HUES6 (cell line): ENCODE results near the gene CNEP1R1.

Experiments
- H3K27ac ChIP-seq: 2 replicates; pipeline ENCODE4 v1.7.0; 2013; ENCODE audit warnings: low read depth, mild to moderate bottlenecking, low read length, inconsistent platforms
- H3K27me3 ChIP-seq: 2 replicates; pipeline ENCODE4 v1.6.1; 2013; ENCODE audit warnings: low read length; ENCODE audit not compliant: control insufficient read depth, insufficient read depth
- H3K36me3 ChIP-seq: 2 replicates; pipeline ENCODE4 v1.6.1; 2013; ENCODE audit warnings: low read length; ENCODE audit not compliant: control insufficient read depth, insufficient read depth
- H3K4me1 ChIP-seq: 2 replicates; pipeline ENCODE4 v1.6.1; 2013; ENCODE audit warnings: low read length; ENCODE audit not compliant: control insufficient read depth, insufficient read depth
- H3K4me3 ChIP-seq: 2 replicates; pipeline ENCODE4 v1.5.1; 2013; ENCODE audit warnings: low read depth, low read length
- H3K9ac ChIP-seq: one replicate; pipeline ENCODE4 v1.6.1; 2013; ENCODE audit warnings: mild to moderate bottlenecking, low read length
- H3K9me3 ChIP-seq: 2 replicates; pipeline ENCODE4 v1.6.1; 2013; ENCODE audit warnings: low read depth, low read length; ENCODE audit not compliant: control insufficient read depth, insufficient read depth

Gene CNEP1R1

DNA sequence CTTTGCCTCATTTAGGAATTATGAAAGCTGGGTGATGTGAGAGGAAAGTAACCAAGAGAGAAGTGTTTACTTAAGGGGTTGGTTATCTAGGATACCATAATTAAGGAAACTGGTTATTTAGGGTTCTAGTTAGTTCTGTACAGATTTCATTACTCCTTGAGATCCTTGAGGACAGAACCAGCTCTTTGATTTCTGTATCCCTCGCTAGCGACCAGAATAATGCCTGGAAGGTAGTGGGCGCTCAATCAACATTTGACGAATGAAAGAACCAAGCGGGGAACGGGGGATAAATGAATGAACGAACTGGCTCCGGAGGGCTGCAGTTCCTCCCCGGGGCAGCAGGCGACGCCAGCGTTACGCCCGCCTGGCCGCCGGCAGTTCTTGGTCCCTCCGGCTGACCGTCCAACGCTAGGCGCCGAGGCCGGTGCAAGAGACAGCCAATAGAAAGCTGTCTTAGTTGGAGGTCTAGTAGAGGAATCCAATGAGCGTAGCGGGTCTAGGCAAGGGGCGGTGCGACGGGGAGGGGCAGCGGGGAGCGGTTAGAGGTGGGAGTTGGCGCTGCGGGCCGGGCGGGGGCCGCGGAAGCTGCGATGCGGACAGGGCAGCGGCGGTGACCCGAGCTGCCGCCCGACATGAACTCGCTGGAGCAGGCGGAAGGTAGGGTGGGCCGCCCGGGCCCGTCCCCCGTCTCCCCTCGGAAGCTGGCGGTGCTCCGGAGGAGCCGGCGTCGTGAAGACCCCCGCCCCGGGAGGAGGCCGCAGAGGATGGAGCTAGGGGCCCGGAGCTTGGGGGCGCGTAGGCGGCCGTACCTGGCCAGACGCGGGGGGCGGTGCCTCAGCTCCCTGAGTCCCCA is at the start of gene CNEP1R1:
TSS of gene CNEP1R1 (plus strand) at position 542 of the 853 bp plus-strand sequence. CDS start at position 633, 91 bp downstream.
- Histone ChIP-seq H3K9ac (peak within 1 kb of the TSS; percentile 64), H3K9me3 (no peaks in the 10 kb centered on the region), H3K4me1 (peaks cover 8% of the 10 kb centered on the region), H3K27ac (no peak within 1 kb of the TSS), H3K4me3 (peak within 1 kb of the TSS; percentile 75), H3K27me3 (no peaks in the 10 kb centered on the region), H3K36me3 (peaks cover 11% of the 10 kb centered on the region)

DNA sequence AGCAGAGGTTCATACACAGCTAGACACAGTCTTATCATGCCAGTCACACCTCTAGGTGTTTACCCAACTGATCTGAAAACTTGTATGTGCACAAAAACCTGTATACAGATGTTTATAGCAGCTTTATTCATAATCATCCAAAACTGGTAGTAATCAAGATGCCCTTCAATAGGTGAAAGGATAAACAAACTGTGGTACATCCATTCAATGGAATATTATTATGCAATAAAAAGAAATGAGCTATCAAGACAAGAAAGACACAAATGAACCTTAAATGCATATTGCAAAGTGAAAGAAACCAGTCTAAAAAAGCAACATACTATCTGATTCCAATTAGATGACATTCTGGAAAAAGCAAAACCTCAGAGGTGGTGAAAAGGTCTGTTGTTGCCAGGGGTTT is 47.6 kb upstream of the CNEP1R1 start:
- Histone ChIP-seq H3K9me3 (no peaks in the 10 kb centered on the region), H3K36me3 (no peaks in the 10 kb centered on the region), H3K4me1 (no peaks in the 10 kb centered on the region), H3K27ac (no peak overlapping the region), H3K27me3 (no peaks in the 10 kb centered on the region), H3K9ac (no peak overlapping the region), H3K4me3 (no peak overlapping the region)

GRCh38 chr16:49978569-49979326 is 46.3 kb upstream of the CNEP1R1 start:
- H3K27me3 ChIP-seq = no peaks in the 10 kb centered on the region
- H3K4me1 ChIP-seq = no peaks in the 10 kb centered on the region
- no peaks in the 10 kb centered on the region for H3K36me3 ChIP-seq
- H3K4me3 ChIP-seq = no peak overlapping the region
- no peak overlapping the region for H3K27ac ChIP-seq
- no peak overlapping the region for H3K9ac ChIP-seq
- no peaks in the 10 kb centered on the region for H3K9me3 ChIP-seq

GRCh38 chr16:49980166-49980565 is 44.9 kb upstream of the CNEP1R1 start:
- H3K4me3 ChIP-seq = no peak overlapping the region
- no peak overlapping the region for H3K27ac ChIP-seq
- H3K27me3 ChIP-seq = no peaks in the 10 kb centered on the region
- H3K36me3 ChIP-seq = no peaks in the 10 kb centered on the region
- no peak overlapping the region for H3K9ac ChIP-seq
- no peaks in the 10 kb centered on the region for H3K9me3 ChIP-seq
- no peaks in the 10 kb centered on the region for H3K4me1 ChIP-seq

- Histone ChIP-seq H3K4me3 (no peak overlapping the region), H3K9me3 (no peaks in the 10 kb centered on the region), H3K4me1 (no peaks in the 10 kb centered on the region), H3K27me3 (no peaks in the 10 kb centered on the region), H3K9ac (no peak overlapping the region), H3K36me3 (no peaks in the 10 kb centered on the region), H3K27ac (no peak overlapping the region)
Observed at GRCh38 chr16:49986351-49987124, 38.5 kb upstream of the CNEP1R1 start.

- no peaks in the 10 kb centered on the region for H3K4me1 ChIP-seq
- H3K27me3 ChIP-seq = no peaks in the 10 kb centered on the region
- no peaks in the 10 kb centered on the region for H3K36me3 ChIP-seq
- H3K27ac ChIP-seq = no peak overlapping the region
- no peaks in the 10 kb centered on the region for H3K9me3 ChIP-seq
- H3K4me3 ChIP-seq = no peak overlapping the region
- H3K9ac ChIP-seq = no peak overlapping the region
Observed at GRCh38 chr16:49987381-49987780, 37.6 kb upstream of the CNEP1R1 start.

DNA sequence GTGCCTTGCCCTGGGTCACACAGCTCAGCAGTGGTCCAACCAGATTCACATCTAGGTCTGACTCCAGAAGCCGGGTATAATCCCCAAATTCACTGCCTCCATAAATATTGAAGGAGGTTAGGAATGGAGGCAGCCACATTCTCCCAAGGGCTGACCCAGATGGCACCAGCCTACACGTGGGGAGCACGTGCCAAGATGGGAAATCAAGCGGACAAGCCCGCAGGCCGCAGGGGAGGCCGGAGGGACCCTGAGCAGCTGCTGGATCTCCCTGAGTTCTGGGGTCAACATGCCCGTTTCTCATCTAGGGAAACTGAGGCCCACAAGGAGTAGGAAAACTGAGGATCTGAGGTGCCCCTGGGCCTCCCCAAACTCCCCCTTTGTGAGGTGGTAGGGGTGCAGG is 32.2 kb upstream of the CNEP1R1 start:
- no peak overlapping the region for H3K27ac ChIP-seq
- peaks cover 14% of the 10 kb centered on the region; the same call in 1 of the 2 replicates for H3K27me3 ChIP-seq
- no peak overlapping the region for H3K4me3 ChIP-seq
- H3K9ac ChIP-seq = no peak overlapping the region
- no peaks in the 10 kb centered on the region for H3K9me3 ChIP-seq
- H3K36me3 ChIP-seq = no peaks in the 10 kb centered on the region
- no peaks in the 10 kb centered on the region for H3K4me1 ChIP-seq

- Histone ChIP-seq H3K9ac (no peak overlapping the region), H3K9me3 (no peaks in the 10 kb centered on the region), H3K4me1 (no peaks in the 10 kb centered on the region), H3K36me3 (no peaks in the 10 kb centered on the region), H3K4me3 (no peak overlapping the region), H3K27me3 (peaks cover 14% of the 10 kb centered on the region; the same call in 1 of the 2 replicates), H3K27ac (no peak overlapping the region)
Observed at GRCh38 chr16:49993579-49993978, 31.4 kb upstream of the CNEP1R1 start.

DNA sequence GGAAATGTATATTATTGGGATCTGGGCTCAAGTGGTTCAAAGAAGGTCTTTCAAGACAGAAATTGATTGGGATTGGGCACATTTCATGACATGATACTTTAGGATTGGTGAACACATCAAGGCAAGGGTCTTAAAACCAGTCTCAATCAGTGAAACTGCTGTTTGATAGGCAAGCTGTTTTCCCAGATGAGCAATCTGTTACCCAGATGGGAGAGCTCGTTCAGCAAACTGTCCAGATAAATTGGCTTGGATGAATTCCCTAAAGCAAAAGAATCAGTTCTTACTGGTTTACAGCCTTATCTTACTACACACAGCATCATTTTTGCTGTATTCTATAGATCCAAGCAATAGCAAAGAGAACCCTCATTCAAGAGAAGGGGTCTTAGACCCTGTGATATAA is 31.0 kb upstream of the CNEP1R1 start:
- H3K4me1 ChIP-seq = no peaks in the 10 kb centered on the region
- no peaks in the 10 kb centered on the region for H3K9me3 ChIP-seq
- no peak overlapping the region for H3K9ac ChIP-seq
- peaks cover 14% of the 10 kb centered on the region; the same call in 1 of the 2 replicates for H3K27me3 ChIP-seq
- no peak overlapping the region for H3K27ac ChIP-seq
- H3K36me3 ChIP-seq = no peaks in the 10 kb centered on the region
- no peak overlapping the region for H3K4me3 ChIP-seq

GRCh38 chr16:49995720-49996119 is 29.3 kb upstream of the CNEP1R1 start:
- peaks cover 14% of the 10 kb centered on the region; the same call in 1 of the 2 replicates for H3K27me3 ChIP-seq
- no peak overlapping the region for H3K9ac ChIP-seq
- H3K4me3 ChIP-seq = no peak overlapping the region
- H3K9me3 ChIP-seq = no peaks in the 10 kb centered on the region
- no peaks in the 10 kb centered on the region for H3K36me3 ChIP-seq
- no peaks in the 10 kb centered on the region for H3K4me1 ChIP-seq
- H3K27ac ChIP-seq = no peak overlapping the region
